Uterus (tissue), 4 donors: Measurements from ENCODE around the gene BRI3. TPM values are rescaled to one million over a fixed set of nuclear protein-coding genes. Genes with fewer than 3 reads are reported as not detected.
A peak's percentile ranks its signal among the peaks of the same experiment; 100 is the strongest.

ENCODE experiments used
- DNase-seq, 2 donors: peaks; one replicate each; pipeline ENCODE4 v3.0.0-alpha.2; 2019 to 2020
- H3K27ac ChIP-seq, 2 donors: fragments of 200-600 bp; sonication (generic); 1 replicate in 1 of 2; 2 replicates in 1 of 2; pipeline ENCODE4 v1.5.1; 2016 to 2018
- H3K27me3 ChIP-seq, 2 donors: fragments of 200-600 bp; sonication (generic); one replicate each; pipeline ENCODE4 v1.5.1; 2018 to 2019; ENCODE audit warnings: control low read depth in 1 of 2
- H3K36me3 ChIP-seq, 2 donors: fragments of 200-600 bp; sonication (generic); one replicate each; pipeline ENCODE4 v1.5.1; 2019; ENCODE audit warnings: control low read depth in 1 of 2
- H3K4me1 ChIP-seq, 2 donors: fragments of 200-600 bp; sonication (generic); one replicate each; pipeline ENCODE4 v1.5.1; 2018 to 2019; ENCODE audit warnings: control low read depth in 1 of 2
- H3K4me3 ChIP-seq, 2 donors: fragments of 200-600 bp; sonication (generic); 1 replicate in 1 of 2; 2 replicates in 1 of 2; pipeline ENCODE4 v1.5.1; 2018 to 2019; ENCODE audit warnings: mild to moderate bottlenecking in 1 of 2
- H3K9me3 ChIP-seq, 2 donors: fragments of 200-600 bp; sonication (generic); one replicate each; pipeline ENCODE4 v1.5.1; 2019; ENCODE audit warnings: control low read depth in 1 of 2
- CTCF ChIP-seq, 4 experiments: fragments of 200-600 bp in 2 of 4; fragments of 450-650 bp in 2 of 4; sonication (generic) in 2 of 4; IDR thresholded peaks; one replicate each; pipeline ENCODE4 v1.5.1; 2016 to 2019; ENCODE audit warnings: antibody characterized with exemption in 4 of 4, mild to moderate bottlenecking in 2 of 4, moderate library complexity in 1 of 4
- POLR2A ChIP-seq, 2 donors: fragments of 450-650 bp; IDR thresholded peaks; one replicate each; pipeline ENCODE4 v1.6.1; 2016; ENCODE audit warnings: antibody characterized with exemption in 2 of 2, mild to moderate bottlenecking in 1 of 2, moderate library complexity in 1 of 2
- intact Hi-C: fragments of 100-400 bp; cut with DNase I; formaldehyde crosslinking; loops from one replicate; pipeline ENCODE4 v1.15.1; 2023; ENCODE audit warnings: low total_unique reads
- total RNA-seq, 4 donors: library from RNA; depleted of rRNA in 3 of 4; stranded (reverse); fragments of >200 nt in 3 of 4; gene quantifications; one replicate each; pipeline versions ENCODE4 v1.1.0 to v1.2.4, GENCODE V29; 2014 to 2023
- donor health status: DM: yes; HTN: yes; CAD: no.

The BRI3 gene
- total RNA-seq, 4 donors from 2014 or later, result 8.5 to 161 (median 28.1) TPM

- H3K27ac ChIP-seq, result no peak overlapping the region
- no peaks in the 10 kb centered on the region for H3K9me3 ChIP-seq
- no peak overlapping the region for H3K4me3 ChIP-seq
- intact Hi-C loops, result no loop called here
- no peak for TF ChIP-seq CTCF (IDR thresholded peaks at IDR 0.05)
- no peak for TF ChIP-seq POLR2A (IDR thresholded peaks at IDR 0.05)
- no peaks in the 10 kb centered on the region for H3K36me3 ChIP-seq
- no peaks in the 10 kb centered on the region for H3K27me3 ChIP-seq
- H3K4me1 ChIP-seq, result no peaks in the 10 kb centered on the region
- no peak for DNase-seq
Measured at GRCh38 chr7:98293746-98294145, 12.3 kb downstream of the BRI3 start.

GRCh38 chr7:98294326-98294725 lies 12.8 kb downstream of the BRI3 start:
- H3K4me1 ChIP-seq, result no peaks in the 10 kb centered on the region
- TF ChIP-seq CTCF (IDR thresholded peaks at IDR 0.05) (no peak), POLR2A (IDR thresholded peaks at IDR 0.05) (no peak)
- H3K27me3 ChIP-seq, result no peaks in the 10 kb centered on the region
- no peaks in the 10 kb centered on the region for H3K9me3 ChIP-seq
- intact Hi-C loops, result no loop called here
- H3K36me3 ChIP-seq, result no peaks in the 10 kb centered on the region
- H3K27ac ChIP-seq, result no peak overlapping the region
- H3K4me3 ChIP-seq, result no peak overlapping the region
- no peak for DNase-seq

GRCh38 chr7:98294798-98295382 lies 13.4 kb downstream of the BRI3 start:
- TF ChIP-seq CTCF (IDR thresholded peaks at IDR 0.05), result peak; percentile 16 to 53 (median 32)
- TF ChIP-seq POLR2A (IDR thresholded peaks at IDR 0.05), result no peak
- Histone ChIP-seq H3K27ac (no peak overlapping the region), H3K4me1 (no peaks in the 10 kb centered on the region), H3K36me3 (no peaks in the 10 kb centered on the region), H3K9me3 (no peaks in the 10 kb centered on the region), H3K27me3 (no peaks in the 10 kb centered on the region), H3K4me3 (no peak overlapping the region)
- intact Hi-C loops, result no loop called here
- DNase-seq, result no peak

GRCh38 chr7:98295467-98296192 lies 14.1 kb downstream of the BRI3 start:
- Histone ChIP-seq H3K27ac (no peak overlapping the region), H3K9me3 (no peaks in the 10 kb centered on the region), H3K4me3 (no peak overlapping the region), H3K4me1 (no peaks in the 10 kb centered on the region), H3K36me3 (no peaks in the 10 kb centered on the region), H3K27me3 (no peaks in the 10 kb centered on the region)
- intact Hi-C loops, result no loop called here
- TF ChIP-seq CTCF (IDR thresholded peaks at IDR 0.05), result no peak
- no peak for TF ChIP-seq POLR2A (IDR thresholded peaks at IDR 0.05)
- no peak for DNase-seq

GRCh38 chr7:98296833-98297232 lies 15.3 kb downstream of the BRI3 start:
- Histone ChIP-seq H3K4me3 (no peak overlapping the region), H3K4me1 (no peaks in the 10 kb centered on the region), H3K27me3 (no peaks in the 10 kb centered on the region), H3K9me3 (no peaks in the 10 kb centered on the region), H3K27ac (no peak overlapping the region), H3K36me3 (no peaks in the 10 kb centered on the region)
- no peak for DNase-seq
- intact Hi-C loops, result no loop called here
- no peak for TF ChIP-seq CTCF (IDR thresholded peaks at IDR 0.05)
- TF ChIP-seq POLR2A (IDR thresholded peaks at IDR 0.05), result no peak
